DMS114 treated with DMSO at 0.1 percent for 48 hours (cell line): ENCODE measurements around the gene ENTPD2.
"Not testable (repeated sequence)": the region's sequence is repeated elsewhere in the genome, so short reads cannot be mapped to it uniquely, and the experiment has no call there.

Source experiments
- DNase-seq: peaks from one replicate; lab custom pipeline; 2025; ENCODE audit not compliant: unreplicated experiment; lab: John Stamatoyannopoulos, UW

The ENTPD2 gene

DNA sequence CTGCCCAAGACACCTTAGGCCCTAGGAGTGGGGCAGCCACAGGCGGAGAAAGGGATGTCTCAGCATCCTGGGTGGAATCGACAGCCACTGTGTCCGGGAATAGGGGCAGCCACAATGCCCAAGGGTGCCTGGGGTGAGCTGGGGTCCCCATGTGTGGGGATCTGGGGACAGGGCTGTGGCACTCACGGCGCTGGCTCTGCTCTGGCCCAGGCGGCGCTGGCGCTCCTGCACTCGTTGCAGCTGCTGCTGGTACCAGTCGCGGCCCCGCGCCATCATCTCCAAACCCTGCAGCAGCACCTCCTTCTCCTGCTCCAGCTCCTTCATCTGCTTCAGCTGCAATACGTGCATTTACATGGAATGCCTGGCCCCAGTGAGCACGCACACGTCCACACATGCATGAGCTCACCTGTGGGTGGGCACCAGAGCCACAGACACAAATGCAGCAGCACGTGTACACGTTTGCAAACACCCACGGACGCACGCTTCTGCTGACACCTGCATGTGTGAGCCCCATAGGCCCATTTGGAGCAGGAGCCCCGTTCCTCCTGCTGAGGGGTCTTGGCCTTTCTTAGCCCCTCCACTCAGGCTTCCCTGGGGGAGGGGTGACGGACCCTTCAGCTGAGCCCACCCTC is 11.6 kb upstream of the ENTPD2 start:
- no peak for DNase-seq

DNA sequence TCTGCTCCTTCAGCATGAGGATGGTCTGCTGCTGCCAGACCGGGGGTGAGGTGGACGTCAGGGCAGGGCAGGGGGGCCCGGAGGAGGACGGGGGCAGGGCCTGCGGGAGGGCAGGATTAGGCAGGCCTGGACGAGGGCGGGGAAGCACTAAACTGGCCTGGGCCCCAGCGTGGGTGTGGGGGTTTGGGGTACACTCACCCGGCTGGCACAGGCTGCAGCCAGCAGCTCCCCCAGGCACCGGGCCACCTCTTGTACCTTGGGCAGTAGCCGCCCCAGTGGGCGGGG is 11.0 kb upstream of the ENTPD2 start:
- DNase-seq, result no peak

DNA sequence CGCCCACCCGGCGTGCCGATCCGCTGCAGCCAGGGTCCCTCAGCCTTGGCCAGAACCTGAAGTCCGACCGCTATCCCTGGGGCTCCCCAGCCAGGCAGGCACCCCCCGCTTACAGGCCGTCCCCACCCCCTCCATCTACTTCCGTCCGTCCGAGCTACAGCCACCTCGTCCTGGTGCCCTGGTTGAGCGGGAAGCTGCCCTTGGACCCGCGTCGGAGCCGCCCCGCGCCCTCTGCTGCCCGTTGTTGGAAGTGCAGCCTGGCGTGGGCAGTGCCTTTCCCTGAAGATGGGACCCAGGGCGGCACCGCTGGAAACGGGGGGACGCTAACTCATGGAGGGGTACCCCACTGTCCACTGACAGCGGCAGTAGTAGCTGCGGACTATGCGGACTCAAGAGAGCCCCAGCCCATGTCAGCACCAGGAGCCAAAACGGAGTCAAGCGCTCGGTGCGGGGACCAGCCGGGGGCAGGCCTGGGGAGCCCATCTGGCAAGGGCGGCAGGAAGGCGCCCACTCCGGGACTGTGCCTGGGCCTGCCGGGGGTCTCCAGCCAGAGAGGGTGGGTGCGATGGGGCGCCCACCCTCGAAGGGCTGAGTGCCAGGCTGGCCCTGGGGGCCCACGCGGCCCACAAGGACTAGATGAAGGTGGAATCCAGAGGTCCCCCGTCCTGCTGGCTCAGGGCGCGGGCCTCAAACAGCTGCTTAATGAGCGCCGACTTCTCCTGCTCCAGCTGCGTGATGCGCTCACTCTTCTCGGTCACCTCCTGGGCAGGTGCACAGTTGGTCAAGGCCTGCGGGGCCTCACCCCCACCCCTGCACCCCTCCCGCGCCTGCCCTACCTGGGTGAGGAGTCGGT is 10.4 kb upstream of the ENTPD2 start:
- DNase-seq, result no peak

DNA sequence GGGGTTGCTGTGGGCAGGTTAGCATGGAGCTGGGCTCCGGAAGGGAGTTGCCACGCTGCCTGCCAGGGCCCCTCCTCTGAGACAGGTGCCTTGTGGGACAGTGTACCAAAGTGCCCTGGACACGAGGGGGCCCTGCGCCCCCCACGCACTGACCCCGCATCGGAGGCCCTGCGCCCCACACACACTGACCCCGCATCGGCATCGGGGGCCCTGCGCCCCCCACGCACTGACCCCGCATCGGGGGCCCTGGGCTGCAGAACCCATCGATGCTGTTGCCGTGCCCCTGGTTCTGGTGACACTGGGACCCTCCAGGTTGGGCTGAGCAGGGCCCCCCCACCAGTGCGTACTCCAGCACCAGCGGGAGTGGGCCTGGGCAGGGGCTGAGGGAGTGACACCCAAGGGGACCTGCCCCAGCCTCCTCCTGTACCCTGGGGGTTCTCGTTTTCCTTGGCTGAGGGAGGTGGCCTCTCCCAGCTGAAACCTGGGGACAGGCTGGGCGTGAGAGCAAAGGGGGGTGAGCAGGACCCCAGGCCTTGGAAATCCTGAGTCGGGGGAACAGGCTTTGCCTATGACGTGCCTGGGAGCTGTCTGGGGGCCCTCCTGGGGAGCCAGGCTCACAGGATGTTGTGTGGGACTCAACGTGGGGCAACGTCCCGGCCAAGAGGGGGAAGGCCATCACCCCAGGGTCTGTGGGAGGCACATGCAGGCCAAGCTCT is 9.6 kb upstream of the ENTPD2 start:
- no peak for DNase-seq

DNA sequence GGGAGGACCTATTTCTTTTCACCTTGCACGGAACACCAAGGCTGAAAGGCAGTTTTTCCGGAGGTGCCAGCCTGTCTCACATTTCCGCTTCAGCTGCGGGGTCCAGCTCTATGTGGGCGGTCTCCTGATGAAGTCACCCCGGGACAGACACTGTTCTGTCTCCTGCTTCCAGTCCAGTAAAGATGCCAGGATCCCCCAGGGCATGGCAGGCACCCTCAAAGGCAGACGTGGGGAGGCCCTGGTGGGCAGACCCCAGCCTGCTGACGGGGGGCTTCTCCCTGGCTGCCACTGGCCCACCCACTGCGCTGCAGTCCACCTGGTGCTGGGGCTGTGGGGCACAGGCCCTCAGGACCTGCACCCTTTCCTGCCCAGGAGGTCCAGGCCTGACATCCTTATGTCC is 8.9 kb upstream of the ENTPD2 start:
- not testable (repeated sequence) for DNase-seq

DNA sequence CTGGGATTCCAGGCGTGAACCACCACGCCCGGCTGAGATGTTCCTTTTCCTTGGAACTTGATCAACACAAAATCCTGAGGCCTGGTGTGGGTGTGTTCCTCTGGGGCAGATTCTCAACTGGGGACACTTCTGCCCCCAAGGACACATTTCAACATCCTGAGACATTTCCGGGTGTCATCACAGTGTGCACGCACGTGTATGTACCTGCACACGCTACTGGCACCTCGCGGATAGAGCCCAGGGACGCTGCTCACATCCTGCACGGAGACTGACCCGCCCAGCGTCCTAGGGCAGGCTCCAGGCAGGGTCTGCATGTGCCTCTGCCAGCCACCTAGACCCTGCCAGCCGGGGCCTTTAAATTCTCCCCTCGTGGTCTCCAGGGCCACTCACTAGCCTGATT is 8.5 kb upstream of the ENTPD2 start:
- no peak for DNase-seq

DNA sequence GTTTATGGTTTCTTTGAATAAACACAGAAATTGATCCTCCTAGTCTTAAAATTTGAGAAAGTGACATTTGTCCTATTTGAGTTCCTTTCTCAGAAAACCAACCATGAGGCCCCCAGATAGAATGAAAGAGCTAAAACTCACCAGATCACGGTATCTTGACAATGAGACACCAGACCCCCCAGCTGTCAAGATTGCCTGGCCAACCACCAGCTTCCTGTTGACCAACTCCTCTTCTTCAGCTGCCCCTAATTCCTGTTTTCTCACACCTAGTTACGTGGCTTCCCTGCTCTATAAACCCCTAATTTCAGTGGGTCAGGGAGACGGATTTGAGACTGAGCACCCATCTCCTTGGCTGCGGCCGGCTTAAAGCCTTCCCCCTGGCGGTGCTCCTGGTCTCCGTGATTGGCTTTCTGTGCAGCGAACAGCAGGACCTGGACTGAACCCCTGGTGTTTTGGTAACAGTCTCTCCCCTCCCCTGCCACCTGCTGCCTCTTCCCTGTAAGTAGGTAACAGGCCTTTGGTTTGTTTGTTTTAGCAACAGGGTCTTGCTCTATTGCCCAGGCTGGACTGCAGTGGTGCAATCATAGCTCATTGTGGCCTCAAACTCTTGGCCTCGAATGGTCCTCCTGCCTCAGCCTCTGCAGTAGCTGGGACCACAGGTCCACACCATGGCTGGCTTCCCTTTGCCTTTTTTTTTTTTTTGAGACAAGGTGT is 4.8 kb upstream of the ENTPD2 start:
- DNase-seq, result no peak

DNA sequence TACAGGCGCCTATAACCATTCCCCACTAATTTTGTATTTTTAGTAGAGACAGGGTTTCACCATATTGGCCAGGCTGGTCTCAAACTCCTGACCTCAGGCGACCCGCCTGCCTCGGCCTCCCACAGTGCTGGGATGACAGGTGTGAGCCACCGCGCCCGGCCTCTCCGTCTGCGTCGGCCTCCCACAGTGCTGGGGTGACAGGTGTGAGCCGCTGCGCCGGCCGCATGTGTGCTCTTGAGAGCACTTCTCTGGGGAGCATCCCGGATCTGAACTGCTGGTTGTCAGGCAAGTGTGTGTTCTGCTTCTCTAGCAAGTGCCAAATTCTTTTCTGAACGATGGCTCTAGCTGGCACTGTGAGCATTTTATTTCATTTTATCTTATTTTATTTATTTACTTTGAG is 3.7 kb upstream of the ENTPD2 start:
- no peak for DNase-seq

DNA sequence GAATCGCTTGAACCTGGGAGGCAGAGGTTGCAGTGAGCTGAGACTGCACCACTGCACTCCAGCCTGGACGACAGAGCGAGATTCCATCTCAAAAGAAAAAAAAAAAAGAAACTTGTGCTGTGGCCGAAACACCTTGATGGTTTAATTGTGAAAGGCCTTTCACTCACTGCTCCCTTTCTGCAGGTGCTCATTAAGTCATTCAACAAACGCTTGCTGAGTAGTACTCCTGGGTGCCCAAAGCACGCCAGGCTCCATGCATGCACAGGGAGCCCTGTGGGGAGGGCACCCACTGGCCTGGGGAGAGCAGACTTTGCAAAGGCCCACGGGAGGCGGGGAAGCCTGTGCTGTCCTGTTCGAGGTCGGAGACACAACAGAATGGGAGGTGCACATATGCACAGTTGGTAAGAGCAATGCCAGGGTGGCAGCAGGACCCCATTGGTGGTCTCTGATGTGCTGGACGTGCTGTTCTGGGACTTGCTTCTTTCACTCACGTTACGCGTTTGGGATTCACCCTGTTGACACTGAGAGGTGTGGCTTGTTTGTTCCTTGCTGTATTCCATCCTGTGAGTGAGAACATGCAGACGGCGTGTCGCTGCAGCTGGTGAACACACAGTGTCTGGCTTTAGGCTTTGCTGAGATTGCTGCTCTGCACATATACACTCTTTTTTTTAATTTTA is 3.0 kb upstream of the ENTPD2 start:
- DNase-seq, result no peak

DNA sequence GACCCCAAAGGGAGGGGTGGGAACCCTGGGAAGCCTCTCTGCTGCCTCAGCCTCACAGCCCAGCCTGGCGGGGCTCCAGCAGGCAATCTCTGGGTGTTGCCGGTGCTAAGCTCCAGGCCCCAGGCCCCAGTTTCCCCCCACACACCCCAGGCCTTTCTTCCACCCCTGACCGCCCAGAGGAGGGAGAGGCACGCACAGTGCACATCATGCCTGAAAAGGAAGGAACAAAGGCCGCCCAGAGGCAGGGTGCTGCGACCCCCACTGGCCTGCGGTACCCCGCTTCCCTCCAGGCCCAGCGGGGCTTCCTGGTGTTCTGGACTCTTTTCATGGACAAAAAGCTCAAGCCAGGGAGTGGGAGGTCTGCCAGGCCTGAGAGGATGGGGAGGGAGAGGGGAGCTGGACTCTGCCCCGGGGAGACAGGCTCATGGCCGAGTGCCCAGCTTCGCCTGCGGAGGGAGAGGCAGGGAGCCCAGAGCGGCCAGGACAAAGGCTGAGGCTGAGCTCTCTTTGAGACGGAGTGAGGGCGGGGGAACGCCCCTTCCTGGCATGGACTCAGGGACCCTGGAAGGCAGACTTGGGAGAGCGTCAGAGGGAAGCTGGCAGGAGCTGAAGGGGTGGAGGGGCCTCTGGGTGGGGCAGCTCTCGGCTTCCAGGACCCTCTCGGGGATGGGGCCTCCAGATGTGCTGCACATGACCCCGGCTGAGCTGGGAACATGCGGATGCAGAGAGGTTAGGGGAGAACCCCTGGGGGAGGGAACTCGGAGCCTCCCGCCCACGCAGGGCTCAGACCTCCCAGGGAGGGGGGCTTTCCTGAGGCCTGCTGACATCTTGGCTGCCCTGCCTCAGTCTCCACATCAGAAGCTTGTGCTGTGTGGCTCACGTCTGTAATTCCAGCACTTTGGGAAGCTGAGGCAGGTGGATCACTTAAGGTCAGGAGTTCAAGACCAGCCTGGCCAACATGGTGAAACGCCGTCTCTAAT is 1.8 kb upstream of the ENTPD2 start:
- no peak for DNase-seq

DNA sequence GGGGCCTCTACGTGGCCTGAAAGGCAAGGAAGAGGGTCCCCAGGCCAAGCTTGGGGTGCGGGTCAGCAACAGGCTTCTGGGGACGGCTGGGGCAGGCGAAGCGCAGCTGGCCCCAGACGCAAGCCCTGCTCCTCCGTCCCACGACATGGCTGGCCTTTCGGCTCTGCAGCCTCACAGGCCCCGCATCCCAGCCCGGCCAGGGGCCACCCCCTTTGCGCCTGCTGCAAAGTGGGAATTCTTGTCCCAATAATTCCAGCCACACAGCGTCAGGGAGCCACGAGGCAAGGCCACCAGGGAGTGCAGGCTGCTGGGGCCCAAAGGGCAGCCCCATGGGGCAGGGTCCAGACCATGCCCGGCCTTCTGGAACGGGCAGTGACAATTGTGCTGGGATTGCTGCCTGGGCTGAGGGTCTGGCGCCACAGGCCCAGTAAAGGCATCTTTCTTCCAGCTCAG is 1.1 kb upstream of the ENTPD2 start:
- DNase-seq, result no peak

DNA sequence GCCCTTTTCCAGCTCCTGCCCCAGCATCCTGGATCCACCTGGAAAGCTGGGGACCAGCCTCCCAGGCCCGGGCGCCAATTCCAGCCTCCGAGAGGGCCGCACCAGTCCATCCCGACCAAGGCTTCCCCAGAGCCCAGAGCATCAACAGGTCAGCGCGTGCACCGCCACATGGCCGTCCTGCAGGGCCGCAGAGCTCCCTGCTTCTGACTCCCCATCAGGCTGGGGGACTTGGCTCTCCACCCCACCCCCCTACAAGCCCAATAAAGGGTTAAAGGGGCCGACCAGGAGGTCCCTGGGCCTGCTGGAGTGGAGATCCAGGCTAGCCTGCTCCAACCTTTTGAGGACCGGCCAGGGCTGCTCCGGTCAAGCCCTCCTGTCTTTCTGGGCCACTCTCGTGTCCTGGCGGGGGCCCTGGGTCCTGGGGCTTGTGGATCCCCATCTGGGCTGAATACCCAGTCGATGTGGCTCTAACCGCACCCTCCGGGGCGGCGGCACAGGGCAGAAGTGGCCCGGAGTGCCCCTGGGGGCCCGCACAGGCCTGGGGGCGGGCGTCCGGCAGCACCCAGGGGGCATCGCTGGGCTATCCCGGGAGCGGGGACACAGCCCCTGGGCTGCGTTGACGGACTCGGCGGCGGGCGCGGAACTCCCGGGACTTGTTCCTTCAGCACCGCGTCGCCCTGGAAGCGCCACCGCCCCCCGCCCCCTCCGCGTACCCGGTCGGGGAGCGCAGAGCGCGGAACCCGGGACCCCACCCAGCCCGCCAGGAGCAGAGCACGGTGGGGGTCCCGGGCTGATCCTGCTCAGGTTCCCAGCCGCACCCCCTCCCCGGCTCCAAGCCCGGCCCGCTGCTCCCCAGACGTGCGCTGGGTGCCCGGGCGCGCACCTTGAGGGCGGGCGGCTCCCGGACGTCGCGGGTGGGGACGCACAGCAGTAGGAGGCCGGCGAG is 590 bp downstream of the ENTPD2 start:
- DNase-seq, result no peak

DNA sequence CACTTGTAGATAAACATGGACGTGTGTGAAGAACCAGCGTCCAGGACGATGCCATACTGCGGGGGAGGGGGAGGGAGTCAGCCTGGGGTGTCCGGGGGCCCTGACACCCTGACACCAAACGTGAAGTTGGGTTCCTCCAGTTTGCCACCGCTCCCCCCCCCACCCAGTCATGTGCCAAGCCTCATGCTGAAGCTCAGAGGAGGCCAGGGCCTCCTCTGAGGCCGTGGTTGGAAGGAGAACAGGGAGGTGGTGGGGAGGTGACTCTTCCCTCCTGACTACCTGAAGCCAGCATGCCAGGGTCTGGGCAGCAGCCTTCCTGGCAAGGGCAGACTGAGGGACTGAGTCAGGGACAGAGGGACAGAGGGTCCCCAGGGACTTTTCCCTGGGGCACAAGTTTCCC is 1.6 kb downstream of the ENTPD2 start:
- DNase-seq, result no peak

DNA sequence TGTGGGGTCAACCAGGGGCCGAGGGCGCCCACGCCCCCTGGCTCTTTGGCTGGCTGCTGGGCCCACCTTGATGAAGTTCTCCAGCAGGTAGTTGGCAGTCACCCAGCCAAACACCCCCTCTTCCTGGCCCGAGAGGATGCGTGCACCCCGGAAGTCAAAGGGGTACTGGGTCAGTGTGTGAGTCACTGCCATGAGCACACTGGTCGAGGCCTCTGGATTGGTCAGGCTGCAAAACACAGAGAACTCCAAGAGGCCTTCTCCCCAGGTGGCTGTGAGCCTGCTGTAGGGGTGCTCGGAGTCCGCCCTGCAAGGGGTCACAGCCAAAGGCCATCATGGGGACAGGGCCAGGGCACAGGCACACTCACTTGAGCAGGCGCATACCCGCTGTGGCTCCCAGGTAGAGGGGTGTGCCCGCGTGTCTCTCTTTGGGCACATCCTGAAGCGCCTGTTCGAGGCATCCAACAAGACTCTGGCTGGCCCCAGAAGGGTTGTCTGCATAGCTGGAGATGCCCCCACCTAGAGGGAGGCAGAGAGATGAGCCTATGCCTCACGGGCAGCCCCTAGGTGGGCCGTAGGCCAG is 2.6 kb downstream of the ENTPD2 start:
- DNase-seq, result no peak

DNA sequence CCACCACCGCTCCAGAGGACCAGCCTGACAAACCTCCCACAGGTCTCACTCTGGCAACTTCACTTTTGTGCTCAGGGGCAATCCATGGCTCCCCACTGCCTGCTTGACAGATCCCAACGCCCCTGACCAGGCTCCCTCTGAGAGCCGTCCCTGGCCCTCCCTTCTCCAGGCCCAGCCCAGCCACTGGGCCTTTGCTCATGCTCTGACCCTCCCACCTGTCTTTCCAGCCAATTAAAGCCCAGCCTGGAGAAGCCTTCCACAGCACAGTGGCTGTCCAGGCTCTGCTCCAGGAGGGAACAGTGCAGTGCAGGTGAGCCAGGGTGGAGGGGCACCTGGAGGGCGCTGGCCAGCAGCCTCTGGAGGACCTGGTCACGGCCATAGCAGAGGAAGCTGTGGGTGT is 3.3 kb downstream of the ENTPD2 start:
- no peak for DNase-seq

DNA sequence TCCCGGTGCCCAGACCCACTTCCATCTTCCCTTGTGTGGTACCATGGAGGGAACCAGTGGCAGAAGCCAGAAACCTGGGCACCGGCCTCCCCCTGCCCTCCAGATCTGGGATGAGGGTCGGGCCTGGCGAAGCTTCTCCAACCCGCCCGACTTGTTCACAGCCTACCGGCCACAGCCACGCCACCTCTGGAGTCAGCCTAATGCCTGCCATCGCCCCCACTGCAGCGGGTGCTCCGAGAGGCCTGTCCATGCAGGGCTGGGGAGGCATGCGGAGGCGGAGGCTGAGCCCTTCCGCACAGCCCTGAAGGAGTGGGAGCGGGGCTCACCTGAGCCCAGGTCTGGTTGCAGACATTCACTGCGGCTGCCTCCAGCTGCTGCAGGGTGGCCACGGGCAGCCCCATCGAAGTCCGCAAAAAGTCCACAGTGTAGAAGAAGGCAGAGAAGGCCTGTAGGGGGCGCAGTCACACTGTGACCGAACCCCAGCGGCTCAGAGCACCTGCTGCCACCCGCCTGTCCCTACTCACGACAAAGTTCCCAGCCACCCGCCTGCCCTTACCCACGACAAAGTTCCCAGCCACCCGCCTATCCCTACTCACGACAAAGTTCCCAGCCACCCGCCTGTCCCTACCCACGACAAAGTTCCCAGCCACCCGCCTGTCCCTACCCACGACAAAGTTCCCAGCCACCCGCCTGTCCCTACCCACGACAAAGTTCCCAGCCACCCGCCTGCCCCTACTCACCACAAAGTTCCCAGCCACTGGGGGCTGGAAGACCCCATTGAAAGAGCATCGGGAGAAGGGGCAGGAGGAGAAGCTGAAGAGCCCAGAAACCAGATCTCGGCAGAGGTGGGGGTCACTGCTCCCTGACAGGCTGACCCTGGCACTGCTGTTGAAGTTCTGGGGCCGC is 4.1 kb downstream of the ENTPD2 start:
- DNase-seq, result peak; percentile 7
